ENCODE measurements around the gene RPRD2.

The RPRD2 gene

GRCh38 chr1:150362721-150363425, 1.1 kb upstream of the RPRD2 start:
- Histone ChIP-seq H3K27ac (peak overlapping the region; percentile 85 to 98 (median 96)), H3K4me3 (peak overlapping the region; percentile 73 to 94 (median 84)), H3K27me3 (no peaks in the 10 kb centered on the region), H3K4me2 (peak overlapping the region; percentile 72 to 98 (median 89)), H3K9ac (peak overlapping the region; percentile 87 to 98 (median 95)), H3K4me1 (peaks cover 12 to 27% (median 22%) of the 10 kb centered on the region in 10 experiments; a peak in 19 of 20 replicates), H4K20me1 (peaks cover 0 to 23% (median 0%) of the 10 kb centered on the region in 11 experiments; a peak in 7 of 22 replicates), H3K9me3 (replicated peaks in 1 of 11) (no peaks in the 10 kb centered on the region), H3K36me3 (peaks cover 0 to 9% (median 0%) of the 10 kb centered on the region in 11 experiments; a peak in 3 of 22 replicates)
- no peak for TF ChIP-seq Cebpa-rat (IDR thresholded peaks at IDR 0.05)

- H3K27ac ChIP-seq: peak overlapping the region; percentile 85 to 98 (median 96)
- peak overlapping the region; percentile 73 to 94 (median 84) for H3K4me3 ChIP-seq
- H3K4me2 ChIP-seq: peak overlapping the region; percentile 85 to 98 (median 90)
- no peak for TF ChIP-seq Cebpa-rat (IDR thresholded peaks at IDR 0.05)
- H3K9ac ChIP-seq: peak overlapping the region; percentile 87 to 98 (median 95)
- H3K27me3 ChIP-seq: no peaks in the 10 kb centered on the region
- H3K4me1 ChIP-seq: peaks cover 14 to 36% (median 24%) of the 10 kb centered on the region in 10 experiments; a peak in 19 of 20 replicates
- H4K20me1 ChIP-seq: peaks cover 0 to 38% (median 7%) of the 10 kb centered on the region in 11 experiments; a peak in 12 of 22 replicates
- H3K9me3 ChIP-seq (replicated peaks in 1 of 11): no peaks in the 10 kb centered on the region
- peaks cover 0 to 13% (median 4%) of the 10 kb centered on the region in 11 experiments; a peak in 9 of 22 replicates for H3K36me3 ChIP-seq
Measured at GRCh38 chr1:150364231-150365003, 470 bp downstream of the RPRD2 start.

GRCh38 chr1:150365941-150366340, 2.0 kb downstream of the RPRD2 start:
- Histone ChIP-seq H3K27ac (peak overlapping the region; percentile 85 to 98 (median 96); a peak in 21 of 22 replicates), H3K27me3 (no peaks in the 10 kb centered on the region), H3K9me3 (replicated peaks in 1 of 11) (no peaks in the 10 kb centered on the region)

GRCh38 chr1:150366416-150367296, 2.7 kb downstream of the RPRD2 start:
- H4K20me1 ChIP-seq: peaks cover 4 to 61% (median 24%) of the 10 kb centered on the region in 11 experiments; a peak in 17 of 22 replicates
- peak overlapping the region; percentile 85 to 98 (median 96); a peak in 21 of 22 replicates for H3K27ac ChIP-seq
- TF ChIP-seq Cebpa-rat (IDR thresholded peaks at IDR 0.05): no peak
- H3K4me1 ChIP-seq: peaks cover 18 to 41% (median 33%) of the 10 kb centered on the region in 10 experiments
- peaks cover 0 to 33% (median 17%) of the 10 kb centered on the region in 11 experiments; a peak in 13 of 22 replicates for H3K36me3 ChIP-seq
- H3K9me3 ChIP-seq (replicated peaks in 1 of 11): no peaks in the 10 kb centered on the region
- peak overlapping the region; percentile 73 to 94 (median 84) for H3K4me3 ChIP-seq
- H3K4me2 ChIP-seq: peak overlapping the region; percentile 85 to 98 (median 90)
- H3K9ac ChIP-seq: peak overlapping the region; percentile 87 to 98 (median 95)
- H3K27me3 ChIP-seq: no peaks in the 10 kb centered on the region

More at GRCh38 chr1:150365941-150366340, 2.0 kb downstream of the RPRD2 start:
- Histone ChIP-seq H3K9ac (peak overlapping the region; percentile 87 to 98 (median 95)), H3K4me2 (peak overlapping the region; percentile 85 to 98 (median 90)), H3K4me3 (peak overlapping the region; percentile 73 to 94 (median 84)), H3K36me3 (peaks cover 0 to 26% (median 10%) of the 10 kb centered on the region in 11 experiments; a peak in 12 of 22 replicates), H3K4me1 (peaks cover 18 to 40% (median 33%) of the 10 kb centered on the region in 10 experiments), H4K20me1 (peaks cover 4 to 54% (median 17%) of the 10 kb centered on the region in 11 experiments; a peak in 16 of 22 replicates)
- no peak for TF ChIP-seq Cebpa-rat (IDR thresholded peaks at IDR 0.05)

GRCh38 chr1:150371110-150371509, 7.2 kb downstream of the RPRD2 start:
- Histone ChIP-seq H3K9ac (no peak overlapping the region), H3K4me3 (no peak overlapping the region), H4K20me1 (peaks cover 16 to 100% (median 64%) of the 10 kb centered on the region in 11 experiments; a peak in 19 of 22 replicates), H3K4me2 (no peak overlapping the region), H3K36me3 (peaks cover 0 to 59% (median 24%) of the 10 kb centered on the region in 11 experiments; a peak in 14 of 22 replicates), H3K27me3 (no peaks in the 10 kb centered on the region), H3K9me3 (replicated peaks in 1 of 11) (0 out of 22 replicates have a peak, but pooled peaks cover 0 to under 1% (median 0%) of the 10 kb centered on the region in 11 experiments), H3K4me1 (peaks cover 14 to 63% (median 38%) of the 10 kb centered on the region in 10 experiments), H3K27ac (no peak overlapping the region)
- no peak for TF ChIP-seq Cebpa-rat (IDR thresholded peaks at IDR 0.05)

GRCh38 chr1:150372580-150372979, 8.6 kb downstream of the RPRD2 start:
- Histone ChIP-seq H3K36me3 (peaks cover 0 to 59% (median 24%) of the 10 kb centered on the region in 11 experiments; a peak in 14 of 22 replicates), H3K4me2 (no peak overlapping the region; a peak in 1 of 22 replicates), H3K27ac (no peak overlapping the region), H3K4me1 (peaks cover 8 to 61% (median 30%) of the 10 kb centered on the region in 10 experiments; a peak in 18 of 20 replicates), H3K9ac (no peak overlapping the region), H4K20me1 (peaks cover 16 to 99% (median 70%) of the 10 kb centered on the region in 11 experiments; a peak in 19 of 22 replicates), H3K27me3 (no peaks in the 10 kb centered on the region), H3K9me3 (replicated peaks in 1 of 11) (peaks cover 0 to 7% (median 0%) of the 10 kb centered on the region in 11 experiments; a peak in 3 of 22 replicates), H3K4me3 (no peak overlapping the region)
- no peak for TF ChIP-seq Cebpa-rat (IDR thresholded peaks at IDR 0.05)

- TF ChIP-seq Cebpa-rat (IDR thresholded peaks at IDR 0.05): no peak
Measured at GRCh38 chr1:150376110-150376509, 12.2 kb downstream of the RPRD2 start.

More at GRCh38 chr1:150376110-150376509, 12.2 kb downstream of the RPRD2 start:
- H3K4me1 ChIP-seq: peaks cover 0 to 41% (median 18%) of the 10 kb centered on the region in 10 experiments; a peak in 12 of 20 replicates
- H4K20me1 ChIP-seq: peaks cover 32 to 100% (median 86%) of the 10 kb centered on the region in 11 experiments; a peak in 21 of 22 replicates
- H3K4me2 ChIP-seq: no peak overlapping the region
- peaks cover 0 to 7% (median 0%) of the 10 kb centered on the region in 11 experiments; a peak in 3 of 22 replicates for H3K9me3 ChIP-seq (replicated peaks in 1 of 11)
- H3K36me3 ChIP-seq: peaks cover 0 to 51% (median 22%) of the 10 kb centered on the region in 11 experiments; a peak in 13 of 22 replicates
- H3K27ac ChIP-seq: no peak overlapping the region
- no peaks in the 10 kb centered on the region for H3K27me3 ChIP-seq
- H3K9ac ChIP-seq: no peak overlapping the region
- no peak overlapping the region for H3K4me3 ChIP-seq
